Activated effector memory CD4-positive, alpha-beta T cell treated with anti-CD3 and anti-CD28 coated beads, Interleukin-2, amount 50 U/mL, for 16 hours (primary cell): ENCODE results near the gene FANCC.
"Not testable (repeated sequence)": the region's sequence is repeated elsewhere in the genome, so short reads cannot be mapped to it uniquely, and the experiment has no call there.

ENCODE experiments used
- DNase-seq: peaks from one replicate; pipeline ENCODE4 v3.0.0-alpha.2; 2020

FANCC gene

GRCh38 chr9:95327239-95327865 lies 9.8 kb upstream of the FANCC start:
- no peak for DNase-seq

- no peak for DNase-seq
Observed at GRCh38 chr9:95325221-95325620, 7.7 kb upstream of the FANCC start.

- no peak for DNase-seq
Observed at GRCh38 chr9:95317893-95318211, 343 bp upstream of the FANCC start.

- no peak for DNase-seq
Observed at GRCh38 chr9:95316794-95317118, 753 bp downstream of the FANCC start.

GRCh38 chr9:95316274-95316673 lies 1.2 kb downstream of the FANCC start:
- DNase-seq = no peak

- no peak for DNase-seq
Observed at GRCh38 chr9:95315108-95315746, 2.3 kb downstream of the FANCC start.

GRCh38 chr9:95313010-95313498 lies 4.5 kb downstream of the FANCC start:
- no peak for DNase-seq

- DNase-seq = no peak
Observed at GRCh38 chr9:95311961-95312360, 5.5 kb downstream of the FANCC start.

- no peak for DNase-seq
Observed at GRCh38 chr9:95307538-95307937, 10.0 kb downstream of the FANCC start.

- DNase-seq = no peak
Observed at GRCh38 chr9:95306819-95307218, 10.7 kb downstream of the FANCC start.

GRCh38 chr9:95305770-95306492 lies 11.6 kb downstream of the FANCC start:
- DNase-seq = no peak

- no peak for DNase-seq
Observed at GRCh38 chr9:95302479-95302878, 15.0 kb downstream of the FANCC start.

GRCh38 chr9:95297760-95298159 lies 19.7 kb downstream of the FANCC start:
- no peak for DNase-seq

- no peak for DNase-seq
Observed at GRCh38 chr9:95297316-95297715, 20.2 kb downstream of the FANCC start.

GRCh38 chr9:95296761-95297160 lies 20.7 kb downstream of the FANCC start:
- no peak for DNase-seq

- DNase-seq = not testable (repeated sequence)
Observed at GRCh38 chr9:95293296-95293695, 24.2 kb downstream of the FANCC start.

- DNase-seq = no peak
Observed at GRCh38 chr9:95292226-95292625, 25.3 kb downstream of the FANCC start.

- DNase-seq = no peak
Observed at GRCh38 chr9:95286151-95286550, 31.4 kb downstream of the FANCC start.

GRCh38 chr9:95285307-95285706 lies 32.2 kb downstream of the FANCC start:
- no peak for DNase-seq

- no peak for DNase-seq
Observed at GRCh38 chr9:95284162-95285080, 33.1 kb downstream of the FANCC start.

GRCh38 chr9:95283673-95284072 lies 33.8 kb downstream of the FANCC start:
- DNase-seq = no peak

GRCh38 chr9:95282332-95282731 lies 35.2 kb downstream of the FANCC start:
- DNase-seq = no peak

GRCh38 chr9:95280745-95281144 lies 36.8 kb downstream of the FANCC start:
- DNase-seq = no peak
